Measurements from ENCODE around the gene ZNF644.
"Not testable (repeated sequence)": the region's sequence is repeated elsewhere in the genome, so short reads cannot be mapped to it uniquely, and the experiment has no call there.

Gene ZNF644

GRCh38 chr1:90922202-90922601 lies 99.6 kb downstream of the ZNF644 start:
- no peak overlapping the region for H3K4me3 ChIP-seq (ENCODE audit: low read length)
- no peak for DNase-seq (ENCODE audit: low read depth)
- TF ChIP-seq CTCF (conservative IDR thresholded peaks at IDR 0.05; ENCODE audit: low read depth, low read length), result no peak

- no peak for DNase-seq (ENCODE audit: low read depth)
- no peak for TF ChIP-seq CTCF (conservative IDR thresholded peaks at IDR 0.05; ENCODE audit: low read depth, low read length)
- H3K4me3 ChIP-seq (ENCODE audit: low read length), result no peak overlapping the region
Observed at GRCh38 chr1:90919900-90920299, 101.9 kb downstream of the ZNF644 start.

GRCh38 chr1:90919190-90919719 lies 102.6 kb downstream of the ZNF644 start:
- no peak for TF ChIP-seq CTCF (conservative IDR thresholded peaks at IDR 0.05; ENCODE audit: low read depth, low read length)
- DNase-seq (ENCODE audit: low read depth), result no peak
- no peak overlapping the region for H3K4me3 ChIP-seq (ENCODE audit: low read length)

GRCh38 chr1:90911353-90911752 lies 110.5 kb downstream of the ZNF644 start:
- no peak for TF ChIP-seq CTCF (conservative IDR thresholded peaks at IDR 0.05; ENCODE audit: low read depth, low read length)
- no peak for DNase-seq (ENCODE audit: low read depth)
- no peak overlapping the region for H3K4me3 ChIP-seq (ENCODE audit: low read length)

GRCh38 chr1:90902672-90903071 lies 119.2 kb downstream of the ZNF644 start:
- no peak for DNase-seq (ENCODE audit: low read depth)
- no peak overlapping the region for H3K4me3 ChIP-seq (ENCODE audit: low read length)
- no peak for TF ChIP-seq CTCF (conservative IDR thresholded peaks at IDR 0.05; ENCODE audit: low read depth, low read length)

- no peak overlapping the region for H3K4me3 ChIP-seq (ENCODE audit: low read length)
- no peak for DNase-seq (ENCODE audit: low read depth)
- no peak for TF ChIP-seq CTCF (conservative IDR thresholded peaks at IDR 0.05; ENCODE audit: low read depth, low read length)
Observed at GRCh38 chr1:90899263-90899662, 122.6 kb downstream of the ZNF644 start.

GRCh38 chr1:90893679-90894078 lies 128.2 kb downstream of the ZNF644 start:
- DNase-seq (ENCODE audit: low read depth); H3K4me3 ChIP-seq (ENCODE audit: low read length): not testable (repeated sequence)

GRCh38 chr1:90892884-90893283 lies 129.0 kb downstream of the ZNF644 start:
- DNase-seq (ENCODE audit: low read depth); H3K4me3 ChIP-seq (ENCODE audit: low read length): not testable (repeated sequence)

- not testable (repeated sequence) for H3K4me3 ChIP-seq (ENCODE audit: low read length); DNase-seq (ENCODE audit: low read depth)
Observed at GRCh38 chr1:90892196-90892595, 129.6 kb downstream of the ZNF644 start.

- not testable (repeated sequence) for DNase-seq (ENCODE audit: low read depth); H3K4me3 ChIP-seq (ENCODE audit: low read length)
Observed at GRCh38 chr1:90891756-90892155, 130.1 kb downstream of the ZNF644 start.
